GM12878 (cell line): ENCODE data around the gene MYH9. TPM values are rescaled to one million over a fixed set of nuclear protein-coding genes. Genes with fewer than 3 reads are reported as not detected.

Source experiments
- ATAC-seq: fragments of 200-7000 bp; cut with Tn5 transposase; 3 replicates; pipeline ENCODE4 v1.9.1; 2020; ENCODE audit warnings: mild to moderate bottlenecking, moderate library complexity
- BruUV-seq: library from RNA; stranded (reverse); fragments of 400-500 nt; replicated peaks from 2 replicates; lab custom pipeline; 2021; lab: Mats Ljungman, UMichigan
- CTCF ChIA-PET: fragments of 300-600 bp; sonication (Branson Sonifier 250); formaldehyde crosslinking; extraction: SDS; loops from one replicate; lab custom pipeline; 2021; ENCODE audit warnings: inconsistent platforms; lab: Yijun Ruan, JAX
- POLR2A ChIA-PET: fragments of 350-600 bp; formaldehyde crosslinking; extraction: SDS; loops from one replicate; lab custom pipeline; 2021; ENCODE audit warnings: inconsistent platforms; lab: Charles Lee
- RAD21 ChIA-PET: fragments of 300-600 bp; sonication (Branson Sonifier 250); formaldehyde crosslinking; loops from one replicate; lab custom pipeline; 2023; ENCODE audit warnings: antibody characterized with exemption; ENCODE audit not compliant: unreplicated experiment; lab: Charles Lee
- SMC1A ChIA-PET: fragments of 300-600 bp; sonication (Branson Sonifier 250); formaldehyde crosslinking; loops from one replicate; lab custom pipeline; 2023; ENCODE audit not compliant: unreplicated experiment, uncharacterized antibody; lab: Charles Lee
- DNase-seq: peaks from one replicate; pipeline ENCODE4 v3.0.0-alpha.2; 2011; ENCODE audit warnings: low read depth, low spot score
- FAIRE-seq: peaks from 3 replicates; lab custom pipeline; 2011; peaks lifted over from hg19 to GRCh38; lab: Jason Lieb, UNC
- H2AFZ ChIP-seq: 2 replicates; pipeline ENCODE4 v1.6.0; 2011; ENCODE audit warnings: low read depth, low read length, control low read depth; ENCODE audit not compliant: control insufficient read depth
- H3K27ac ChIP-seq: 2 replicates; pipeline ENCODE4 v1.5.1; 2011; ENCODE audit warnings: control low read depth; ENCODE audit not compliant: control insufficient read depth, insufficient read depth
- H3K27me3 ChIP-seq, 2 experiments: replicated peaks in 1 of 2; 2 replicates each; pipeline versions ENCODE4 v1.6.0 to v1.6.1; 2011; ENCODE audit warnings: low read length in 1 of 2; ENCODE audit not compliant: control insufficient read depth in 2 of 2, insufficient read depth in 2 of 2
- H3K36me3 ChIP-seq, 2 experiments: 2 replicates each; pipeline ENCODE4 v1.5.1; 2011; ENCODE audit warnings: low read length in 1 of 2; ENCODE audit not compliant: control insufficient read depth in 2 of 2, insufficient read depth in 2 of 2
- H3K4me1 ChIP-seq: 2 replicates; pipeline ENCODE4 v1.6.1; 2011; ENCODE audit warnings: mild to moderate bottlenecking, low read length, moderate library complexity, mixed read lengths; ENCODE audit not compliant: control insufficient read depth, insufficient read depth
- H3K4me2 ChIP-seq: 2 replicates; pipeline ENCODE4 v1.6.0; 2011; ENCODE audit warnings: control low read depth; ENCODE audit not compliant: control insufficient read depth, insufficient read depth
- H3K4me3 ChIP-seq: fragments of 200-600 bp; sonication (generic); 2 replicates; pipeline ENCODE4 v1.5.1; 2016
- H3K79me2 ChIP-seq: 2 replicates; pipeline ENCODE4 v1.6.0; 2011; ENCODE audit warnings: low read length; ENCODE audit not compliant: control insufficient read depth, insufficient read depth
- H3K9ac ChIP-seq: 2 replicates; pipeline ENCODE4 v1.8.0; 2011; ENCODE audit warnings: low read length, control low read depth, mixed read lengths; ENCODE audit not compliant: control insufficient read depth, insufficient read depth
- H3K9me3 ChIP-seq: replicated peaks from 3 replicates; pipeline ENCODE4 v1.5.1; 2011; ENCODE audit warnings: mild to moderate bottlenecking, low read length; ENCODE audit not compliant: control insufficient read depth, insufficient read depth
- H4K20me1 ChIP-seq: 2 replicates; pipeline ENCODE4 v1.6.0; 2011; ENCODE audit not compliant: control insufficient read depth, insufficient read depth
- CBX3 ChIP-seq: fragments of 200-600 bp; sonication (generic); IDR thresholded peaks from 2 replicates; pipeline ENCODE4 v1.6.1; 2016; ENCODE audit warnings: low read depth, borderline replicate concordance
- EED ChIP-seq: sonication (generic); IDR thresholded peaks from 2 replicates; pipeline ENCODE4 v1.6.1; 2016; ENCODE audit warnings: antibody characterized with exemption, low read depth
- HSF1 ChIP-seq: fragments of 150-350 bp; IDR thresholded peaks from 2 replicates; pipeline ENCODE4 v1.6.1; 2014; ENCODE audit warnings: mild to moderate bottlenecking, low read depth, low read length
- IKZF2 ChIP-seq, 2 experiments: fragments of 450-650 bp; IDR thresholded peaks; 2 replicates each; pipeline ENCODE4 v1.6.1; 2017; ENCODE audit warnings: mild to moderate bottlenecking in 2 of 2, moderate library complexity in 2 of 2
- MXI1 ChIP-seq: fragments of 150-350 bp; IDR thresholded peaks from 2 replicates; pipeline ENCODE4 v1.6.1; 2011; ENCODE audit warnings: low read depth, mild to moderate bottlenecking, inconsistent platforms, low read length, improper control_type of control experiment
- MYC ChIP-seq: IDR thresholded peaks from 2 replicates; pipeline ENCODE4 v1.6.1; 2011; ENCODE audit warnings: mild to moderate bottlenecking, low read length, moderate library complexity, inconsistent platforms; ENCODE audit not compliant: insufficient read depth, insufficient replicate concordance, insufficient read length, severe bottlenecking
- NFIC ChIP-seq: IDR thresholded peaks from 2 replicates; pipeline ENCODE4 v1.6.1; 2012; ENCODE audit warnings: low read depth, mild to moderate bottlenecking, inconsistent platforms, low read length, moderate library complexity
- NRF1 ChIP-seq: conservative IDR thresholded peaks from 2 replicates; pipeline ENCODE4 v1.6.1; 2011; ENCODE audit warnings: mild to moderate bottlenecking, low read depth, low read length, improper control_type of control experiment
- SMARCA5 ChIP-seq: fragments of 450-650 bp; IDR thresholded peaks from 2 replicates; pipeline ENCODE4 v1.6.1; 2017; ENCODE audit warnings: mild to moderate bottlenecking
- SREBF1 ChIP-seq: IDR thresholded peaks from 2 replicates; pipeline ENCODE4 v1.6.1; 2012; ENCODE audit warnings: mild to moderate bottlenecking, low read length
- TAF1 ChIP-seq: IDR thresholded peaks from 2 replicates; pipeline ENCODE4 v1.6.1; 2011; ENCODE audit warnings: mild to moderate bottlenecking, low read depth, low read length, borderline replicate concordance
- WGBS: methylation state at CpG from one replicate; pipeline ENCODE4 v1.1.6; 2016; ENCODE audit warnings: low lambda C conversion rate; ENCODE audit not compliant: insufficient replicate concordance, insufficient coverage; ENCODE audit errors: missing lambda C conversion rate; 5-methylcytosine and 5-hydroxymethylcytosine counted together
- in situ Hi-C: fragments of 300-500 bp; cut with MboI; formaldehyde crosslinking; loops from 9 replicates; pipeline ENCODE4 v1.14.3; 2018; ENCODE audit warnings: mixed read lengths
- intact Hi-C: fragments of 100-400 bp; cut with micrococcal nuclease; formaldehyde crosslinking; loops from one replicate; pipeline ENCODE4 v1.14.2; 2022; ENCODE audit not compliant: unreplicated experiment
- polyA plus RNA-seq, 11 experiments: library from polyadenylated mRNA; depleted of rRNA in 4 of 11; unstranded in 6 of 11; stranded (reverse) in 5 of 11; fragments of >200 nt; fragmentation: Nextera tagmentation in 4 of 11; fragmentation: Illumina TruSeq in 1 of 11; extraction: Ambion mirVana in 4 of 11; extraction: Trizol in 1 of 11; gene quantifications; 1 replicate in 1 of 11; 2 replicates in 10 of 11; pipeline versions ENCODE4 v1.2.1 to v1.2.3, GENCODE V29; 2011 to 2016; ENCODE audit warnings: inconsistent platforms in 2 of 11, missing spikeins in 2 of 11, low read depth in 1 of 11
- total RNA-seq, 4 experiments: library from RNA; depleted of rRNA in 3 of 4; stranded (reverse); fragments of >200 nt in 3 of 4; fragmentation: Illumina TruSeq in 1 of 4; extraction: Trizol in 1 of 4; gene quantifications; 2 replicates each; pipeline versions ENCODE4 v1.2.1 to v1.2.3, GENCODE V29; 2013 to 2021
- TF ChIP-seq, protein P1 (sequence below): fragments of 150-350 bp; IDR thresholded peaks from 2 replicates; pipeline ENCODE4 v1.6.1; 2016; ENCODE audit warnings: low read depth, low read length

Gene MYH9
- total and polyA plus RNA-seq, 10 of the 15 experiments (the other 5 are each of a cell fraction or from before 2014, with no cell fraction given), result 5.1 to 525 (median 145) TPM

GRCh38 chr22:36343720-36344105 lies 44.1 kb downstream of the MYH9 start (continued):
- TF ChIP-seq MYC (no peak), SMARCA5 (no peak), CBX3 (no peak), HSF1 (no peak)
- TF ChIP-seq, protein P1, sequence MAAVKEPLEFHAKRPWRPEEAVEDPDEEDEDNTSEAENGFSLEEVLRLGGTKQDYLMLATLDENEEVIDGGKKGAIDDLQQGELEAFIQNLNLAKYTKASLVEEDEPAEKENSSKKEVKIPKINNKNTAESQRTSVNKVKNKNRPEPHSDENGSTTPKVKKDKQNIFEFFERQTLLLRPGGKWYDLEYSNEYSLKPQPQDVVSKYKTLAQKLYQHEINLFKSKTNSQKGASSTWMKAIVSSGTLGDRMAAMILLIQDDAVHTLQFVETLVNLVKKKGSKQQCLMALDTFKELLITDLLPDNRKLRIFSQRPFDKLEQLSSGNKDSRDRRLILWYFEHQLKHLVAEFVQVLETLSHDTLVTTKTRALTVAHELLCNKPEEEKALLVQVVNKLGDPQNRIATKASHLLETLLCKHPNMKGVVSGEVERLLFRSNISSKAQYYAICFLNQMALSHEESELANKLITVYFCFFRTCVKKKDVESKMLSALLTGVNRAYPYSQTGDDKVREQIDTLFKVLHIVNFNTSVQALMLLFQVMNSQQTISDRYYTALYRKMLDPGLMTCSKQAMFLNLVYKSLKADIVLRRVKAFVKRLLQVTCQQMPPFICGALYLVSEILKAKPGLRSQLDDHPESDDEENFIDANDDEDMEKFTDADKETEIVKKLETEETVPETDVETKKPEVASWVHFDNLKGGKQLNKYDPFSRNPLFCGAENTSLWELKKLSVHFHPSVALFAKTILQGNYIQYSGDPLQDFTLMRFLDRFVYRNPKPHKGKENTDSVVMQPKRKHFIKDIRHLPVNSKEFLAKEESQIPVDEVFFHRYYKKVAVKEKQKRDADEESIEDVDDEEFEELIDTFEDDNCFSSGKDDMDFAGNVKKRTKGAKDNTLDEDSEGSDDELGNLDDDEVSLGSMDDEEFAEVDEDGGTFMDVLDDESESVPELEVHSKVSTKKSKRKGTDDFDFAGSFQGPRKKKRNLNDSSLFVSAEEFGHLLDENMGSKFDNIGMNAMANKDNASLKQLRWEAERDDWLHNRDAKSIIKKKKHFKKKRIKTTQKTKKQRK, result no peak

GRCh38 chr22:36343070-36343719 lies 44.6 kb downstream of the MYH9 start:
- ATAC-seq, result peak; percentile 48; the same call in 2 of the 3 replicates
- Histone ChIP-seq H3K27me3 (no peaks in the 10 kb centered on the region), H4K20me1 (peaks cover 6% of the 10 kb centered on the region; the same call in 1 of the 2 replicates), H3K4me2 (no peak overlapping the region), H3K79me2 (peaks cover 39% of the 10 kb centered on the region), H3K9me3 (no peaks in the 10 kb centered on the region), H2AFZ (no peak overlapping the region), H3K27ac (no peak overlapping the region), H3K36me3 (peaks cover 41 to 55% of the 10 kb centered on the region in 2 experiments), H3K4me3 (no peak overlapping the region), H3K4me1 (peaks cover 5% of the 10 kb centered on the region; the same call in 1 of the 2 replicates), H3K9ac (no peak overlapping the region)
- SMC1A ChIA-PET, result interaction anchor here (0.9 to 2.4 kb wide), 4 partner anchors 11 to 128 kb away, joined by 3 to 7 read pairs (median 3); no protein-coding TSS in a partner anchor
- BruUV-seq, result no TSS peak
- CTCF ChIA-PET, result interaction anchor here (0.6 to 1.9 kb wide), 6 partner anchors 12 to 127 kb away, joined by 3 to 8 read pairs (median 3); no protein-coding TSS in a partner anchor
- intact Hi-C loops, result no loop called here
- in situ Hi-C loops, result no loop called here
- 80% methylated on average over 5 of the region's 5 CpGs for WGBS
- no peak for DNase-seq
- FAIRE-seq, result no peak
- POLR2A ChIA-PET, result interaction anchor here (0.6 to 1.6 kb wide), 5 partner anchors 11 to 43 kb away, joined by 3 to 5 read pairs (median 4); no protein-coding TSS in a partner anchor
- RAD21 ChIA-PET, result interaction anchor here (0.9 to 1.1 kb wide), 2 partner anchors 42 to 127 kb away, joined by 3 read pairs; no protein-coding TSS in a partner anchor
- TF ChIP-seq NFIC, result no peak
- no peak for TF ChIP-seq NRF1
- no peak for TF ChIP-seq MXI1
- no peak for TF ChIP-seq IKZF2 (IDR thresholded peaks at IDR 0.05)
- TF ChIP-seq EED, result no peak
- TF ChIP-seq SREBF1, result no peak
- no peak for TF ChIP-seq TAF1
